HG03108 (cell line): ENCODE results near the gene BPTF.
"Not testable (repeated sequence)": the region's sequence is repeated elsewhere in the genome, so short reads cannot be mapped to it uniquely, and the experiment has no call there.

Experiments used
- ATAC-seq: cut with Tn5 transposase; IDR thresholded peaks from one replicate; pipeline ENCODE4 v1.9.1; 2021; ENCODE audit warnings: moderate library complexity; ENCODE audit not compliant: unreplicated experiment

The BPTF gene

DNA sequence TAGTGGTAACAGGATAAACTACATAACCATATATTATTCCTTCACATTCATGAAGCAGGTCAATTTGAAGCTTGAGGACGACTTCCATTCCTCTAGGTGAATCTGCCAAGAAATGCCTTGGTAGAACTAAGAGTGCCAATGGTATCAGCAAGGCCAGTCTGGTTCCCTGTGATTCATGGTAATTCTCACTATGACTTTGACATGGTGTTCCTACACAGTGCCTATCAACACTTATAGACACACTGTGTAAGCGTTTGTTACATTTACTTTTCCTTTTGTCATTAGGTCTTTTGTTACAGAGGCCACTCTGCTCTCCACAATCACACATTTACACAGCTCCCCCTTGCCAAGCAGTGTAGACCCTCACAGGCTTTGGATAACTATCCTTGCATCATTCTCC, 136.9 kb downstream of the BPTF start:
- not testable (repeated sequence) for ATAC-seq

DNA sequence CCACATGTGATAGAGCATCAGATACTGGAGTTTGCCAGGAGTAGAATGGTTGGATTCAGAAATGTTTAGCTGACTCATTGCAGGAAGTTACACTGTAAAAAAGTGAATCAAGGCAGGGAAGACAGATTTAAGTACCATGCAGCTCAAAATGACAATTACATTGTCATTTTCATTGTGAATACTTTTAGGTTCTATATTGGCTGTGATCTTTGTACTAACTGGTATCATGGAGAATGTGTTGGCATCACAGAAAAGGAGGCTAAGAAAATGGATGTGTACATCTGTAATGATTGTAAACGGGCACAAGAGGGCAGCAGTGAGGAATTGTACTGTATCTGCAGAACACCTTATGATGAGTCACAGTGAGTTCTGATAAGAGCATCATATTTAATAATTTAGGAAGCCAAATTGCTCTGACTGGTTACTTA, 137.9 kb downstream of the BPTF start:
- ATAC-seq: not testable (repeated sequence)

DNA sequence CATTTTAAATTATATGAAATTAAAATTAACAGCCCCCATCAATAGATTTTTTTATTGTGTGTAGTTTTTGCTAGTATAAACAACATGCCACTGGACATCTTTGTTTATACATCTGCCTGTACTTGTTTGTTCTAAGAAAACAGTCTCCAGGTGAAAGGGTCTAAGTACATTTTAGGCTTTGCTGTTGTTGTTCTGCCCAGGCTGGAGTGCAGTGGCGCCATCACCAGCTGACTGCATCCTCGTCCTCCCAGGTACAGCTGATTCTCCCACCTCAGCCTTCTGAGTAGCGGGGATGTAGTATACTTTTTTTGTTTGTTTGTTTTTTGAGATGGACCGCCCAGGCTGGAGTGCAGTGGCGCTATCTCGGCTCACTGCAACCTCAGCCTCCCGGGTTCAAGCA, 145.5 kb downstream of the BPTF start:
- no peak for ATAC-seq

DNA sequence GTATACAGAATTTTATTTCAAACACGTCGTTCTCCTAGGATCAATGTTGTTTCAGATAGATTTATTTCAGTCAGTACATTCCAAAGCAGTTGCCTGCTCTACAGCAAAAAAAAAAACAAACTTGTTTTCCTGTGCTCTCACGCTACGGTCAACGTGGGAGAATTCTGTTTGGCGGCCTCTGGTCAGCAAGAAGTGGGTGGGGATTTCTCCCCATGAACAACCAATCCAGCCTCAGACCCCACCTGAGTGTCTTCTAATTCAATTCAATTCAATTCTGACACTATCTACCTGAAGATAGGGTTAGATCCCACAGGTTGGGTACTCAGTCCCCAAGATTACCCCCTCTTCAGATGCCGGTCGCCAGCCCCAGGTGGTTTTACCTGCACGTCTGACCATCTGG, 148.9 kb downstream of the BPTF start:
- no peak for ATAC-seq

DNA sequence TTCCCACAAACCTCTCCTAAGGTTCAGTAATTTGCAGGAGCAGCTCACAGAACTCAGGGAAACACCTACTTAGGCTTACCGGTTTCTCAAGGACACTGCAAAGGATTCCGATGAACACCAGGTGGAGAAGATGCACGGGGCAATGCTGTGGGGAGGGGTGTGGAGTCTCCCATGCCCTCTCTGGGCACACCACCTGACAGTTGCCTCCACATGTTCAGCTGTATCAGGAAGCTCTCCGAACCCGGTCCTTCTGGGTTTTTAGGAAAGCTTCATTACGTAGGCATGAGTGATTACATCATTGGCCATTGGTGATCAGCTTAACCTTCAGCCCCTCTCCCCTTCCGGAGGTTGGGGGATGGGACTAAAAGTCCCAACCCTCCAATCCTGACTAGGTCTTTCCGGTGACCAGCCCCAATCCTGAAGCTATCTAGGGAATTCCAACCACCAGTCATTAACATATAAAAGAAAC, 149.3 kb downstream of the BPTF start:
- ATAC-seq: no peak

DNA sequence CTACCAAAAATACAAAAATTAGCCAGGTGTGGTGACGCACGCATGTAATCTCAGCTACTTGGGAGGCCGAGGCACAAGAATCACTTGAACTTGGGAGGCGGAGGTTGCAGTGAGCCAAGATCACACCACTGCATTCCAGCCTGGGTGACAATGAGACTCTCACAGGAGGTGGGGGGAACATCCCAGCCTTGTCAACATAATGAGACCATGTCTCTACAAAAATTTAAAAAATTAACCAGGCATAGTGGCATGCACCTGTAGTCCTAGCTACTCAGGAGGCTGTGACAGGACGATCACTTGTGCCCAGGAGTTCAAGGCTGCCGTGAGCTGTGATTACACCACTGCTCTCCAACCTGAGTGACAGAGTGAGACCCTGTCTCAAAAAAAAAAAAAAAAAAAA, 151.0 kb downstream of the BPTF start:
- ATAC-seq: not testable (repeated sequence)

DNA sequence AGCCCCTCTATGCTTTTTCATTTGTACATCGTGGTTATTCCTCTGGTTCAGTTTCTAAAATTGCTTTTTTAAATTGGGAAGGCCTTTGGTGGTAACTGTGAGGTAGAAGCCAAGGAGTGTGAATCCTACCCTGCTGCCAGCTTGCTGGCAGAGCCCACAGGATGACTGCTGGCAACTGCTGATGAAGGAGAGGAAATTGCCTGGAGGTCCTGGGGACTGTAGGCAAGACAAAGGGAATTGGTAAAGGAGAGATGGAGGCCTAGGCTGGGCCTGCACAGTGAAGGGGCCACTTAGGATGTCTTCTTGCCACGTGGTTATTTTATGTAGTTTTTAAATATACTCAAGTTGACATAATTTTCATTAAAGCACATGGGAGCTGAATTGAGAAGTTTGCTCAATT, 155.2 kb downstream of the BPTF start:
- no peak for ATAC-seq

DNA sequence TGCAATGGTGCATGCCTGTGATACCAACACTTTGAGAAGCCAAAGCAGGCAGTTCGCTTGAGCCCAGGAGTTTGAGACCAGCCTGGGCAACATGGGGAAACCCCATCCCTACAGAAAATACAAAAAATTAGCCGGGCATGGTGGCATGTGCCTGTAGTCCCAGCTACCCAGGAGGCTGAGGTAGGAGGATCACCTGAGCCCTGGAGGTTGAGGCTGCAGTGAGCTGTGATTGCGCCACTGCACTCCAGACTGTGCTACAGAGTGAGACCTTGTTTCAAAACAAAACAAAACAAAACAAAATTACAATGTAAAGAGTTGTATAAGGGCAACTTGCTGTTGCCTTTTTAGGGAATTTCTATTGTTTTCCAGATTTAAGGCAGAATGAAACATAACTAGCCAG, 155.6 kb downstream of the BPTF start:
- not testable (repeated sequence) for ATAC-seq

DNA sequence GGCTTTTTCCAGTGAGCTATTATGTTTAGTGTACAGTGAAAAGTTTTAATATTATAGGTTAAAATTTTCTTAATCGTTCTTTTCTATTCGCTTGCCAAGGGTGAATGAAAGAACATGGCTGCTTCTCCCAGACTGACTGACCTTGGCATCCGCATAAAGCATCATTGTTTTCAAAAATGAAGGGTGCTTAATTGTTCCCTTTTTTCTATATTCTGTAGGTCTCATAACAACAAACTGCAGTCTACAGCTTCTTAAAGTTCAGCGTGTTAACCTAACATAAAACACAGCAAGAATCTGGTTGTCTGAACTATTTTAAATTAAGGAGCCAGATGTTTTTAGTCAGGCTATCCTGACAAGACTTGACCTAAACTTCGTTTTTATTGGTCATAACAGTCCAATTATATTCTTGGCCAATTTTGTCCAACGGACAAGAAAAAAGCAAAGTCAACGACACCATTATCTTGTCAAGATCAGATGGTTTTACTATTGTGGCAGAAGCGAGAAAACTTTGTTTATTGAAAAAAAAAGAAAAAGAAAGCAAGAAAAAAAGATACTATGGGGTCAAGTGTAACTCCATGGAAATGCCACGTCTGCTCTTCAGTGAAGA, 156.8 kb downstream of the BPTF start:
- ATAC-seq: no peak

DNA sequence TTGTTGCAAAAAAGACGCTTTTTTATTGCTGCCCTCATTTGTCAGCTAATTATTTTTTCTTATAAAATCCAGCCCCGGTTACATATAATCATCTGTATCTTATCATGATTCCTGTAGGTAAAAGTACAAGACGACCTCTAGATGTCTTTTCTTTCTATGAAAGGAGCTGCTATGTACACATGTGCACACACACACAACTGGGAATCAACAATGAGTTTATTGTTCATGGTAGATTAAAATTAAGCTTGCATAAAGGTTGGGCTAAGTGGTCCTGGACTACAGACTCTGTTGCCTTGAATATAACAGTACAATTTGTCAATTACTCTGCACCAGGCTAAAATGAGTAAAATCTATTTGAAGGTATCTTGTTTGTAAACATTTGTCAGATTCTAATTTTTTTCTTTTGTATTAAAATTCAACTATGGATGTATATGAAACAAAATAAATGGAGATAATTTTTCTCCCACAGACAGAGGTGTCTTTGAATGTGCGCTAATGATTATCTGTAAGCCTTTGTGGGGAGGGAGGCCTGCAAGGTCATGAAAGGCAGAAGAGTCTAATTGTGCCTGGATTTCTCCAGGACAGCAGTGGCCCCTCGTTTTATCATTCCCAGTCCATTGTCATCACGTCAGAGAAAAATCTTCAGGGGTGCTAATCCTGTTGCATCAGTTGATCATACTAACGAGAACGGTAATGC, 157.5 kb downstream of the BPTF start:
- ATAC-seq: no peak

DNA sequence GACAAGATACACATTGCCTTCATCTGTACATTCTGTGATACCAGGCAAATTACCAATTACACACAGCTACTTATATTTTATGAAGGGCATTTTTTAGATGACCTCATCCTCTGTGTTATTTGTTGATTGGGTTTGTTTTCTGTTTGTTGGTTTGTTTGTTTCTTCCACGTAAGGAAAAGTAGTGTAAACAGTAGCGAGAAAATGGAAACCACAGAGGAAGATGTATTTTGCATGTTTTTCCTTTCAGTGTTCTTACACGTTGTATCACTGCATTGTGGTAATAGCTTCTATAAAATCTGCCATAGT, 158.0 kb downstream of the BPTF start:
- ATAC-seq: no peak

DNA sequence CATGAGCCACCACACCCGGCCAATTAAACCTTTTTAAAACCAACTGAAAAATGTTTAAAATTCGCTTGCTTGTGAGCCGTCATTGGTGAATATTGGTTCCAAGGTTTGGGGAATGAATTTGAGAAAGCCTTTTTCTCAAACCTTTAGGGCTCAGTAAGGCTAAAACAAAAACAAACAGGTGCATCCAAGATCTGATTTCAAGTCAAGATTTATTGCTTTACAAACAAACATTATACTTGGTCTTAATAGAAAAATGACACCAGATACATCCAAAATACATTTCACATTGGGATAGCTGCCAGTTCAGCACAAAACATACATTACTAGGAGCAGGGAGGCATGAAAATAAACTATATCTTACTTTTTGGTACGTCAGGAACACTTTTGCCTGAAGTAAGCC, 165.6 kb downstream of the BPTF start:
- ATAC-seq: no peak

DNA sequence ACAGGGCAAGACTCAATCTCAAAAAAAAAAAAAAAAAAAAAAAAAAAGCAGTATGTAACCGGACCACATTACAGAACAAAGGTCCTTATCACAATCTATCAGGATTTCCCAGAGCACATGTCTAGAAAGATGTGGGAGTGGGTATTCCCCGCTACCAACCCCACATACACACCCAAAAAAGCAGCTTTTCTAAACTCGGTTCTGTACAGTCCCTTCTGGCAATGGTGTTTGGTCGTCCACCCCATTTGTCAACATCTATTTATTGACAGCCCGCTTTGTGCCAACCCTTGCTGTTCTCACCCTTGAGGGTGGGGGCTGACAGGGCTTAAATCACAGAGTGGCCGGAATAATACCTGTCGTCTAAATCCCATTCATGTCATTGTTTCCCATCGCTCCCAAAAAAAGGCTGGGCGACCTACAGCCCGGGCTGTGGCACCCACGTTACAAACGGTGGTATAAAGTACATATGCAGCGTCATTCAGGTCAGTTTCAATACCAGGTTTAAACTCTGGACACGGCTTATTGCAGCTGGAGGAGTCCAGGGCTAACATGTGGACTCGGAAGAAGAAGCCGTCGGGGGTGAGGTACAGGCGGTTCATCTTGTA, 167.3 kb downstream of the BPTF start:
- no peak for ATAC-seq

DNA sequence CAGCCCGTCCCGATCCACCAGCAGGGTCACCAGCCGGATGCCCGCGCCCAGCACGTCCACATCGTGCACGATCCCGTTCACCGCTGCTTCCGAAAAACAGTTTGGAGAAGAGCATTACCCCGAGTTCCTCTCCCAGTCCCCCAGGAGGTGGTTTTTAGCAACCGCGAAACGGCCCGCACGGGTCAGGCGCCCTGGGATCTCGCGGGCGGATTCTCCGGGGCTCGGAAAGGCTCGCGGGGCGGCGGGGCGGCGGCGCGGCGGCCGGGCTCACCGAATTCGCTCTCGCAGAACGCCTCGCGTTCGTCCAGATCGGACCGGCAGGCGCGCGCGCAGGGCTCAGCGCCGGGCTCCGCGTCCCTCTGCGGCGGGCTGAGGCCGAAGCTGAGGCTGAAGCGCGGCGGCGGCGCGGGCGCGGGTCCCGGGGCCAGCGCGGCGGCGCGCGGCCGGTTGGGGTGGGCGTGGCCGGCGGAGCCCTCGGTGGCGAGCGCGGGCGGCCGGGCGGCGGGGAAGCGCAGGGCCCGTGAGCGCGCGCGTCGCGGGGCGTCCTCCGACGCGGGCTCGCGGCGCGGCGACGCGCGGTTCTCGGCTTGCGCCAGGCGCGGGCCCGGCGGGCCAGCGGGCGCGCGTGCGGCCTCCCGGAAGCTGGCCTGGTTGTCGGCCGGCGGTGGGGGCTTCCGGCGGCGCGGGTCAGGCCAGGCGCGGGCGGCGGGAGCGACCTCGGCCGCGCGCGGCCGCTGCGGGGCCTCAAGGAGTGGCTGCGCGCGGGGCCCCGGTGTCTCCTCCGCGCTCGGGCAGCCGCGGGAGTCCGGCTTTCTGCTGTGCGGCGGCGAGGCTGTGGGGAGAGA, 168.1 kb downstream of the BPTF start:
- ATAC-seq: peak; percentile 70

DNA sequence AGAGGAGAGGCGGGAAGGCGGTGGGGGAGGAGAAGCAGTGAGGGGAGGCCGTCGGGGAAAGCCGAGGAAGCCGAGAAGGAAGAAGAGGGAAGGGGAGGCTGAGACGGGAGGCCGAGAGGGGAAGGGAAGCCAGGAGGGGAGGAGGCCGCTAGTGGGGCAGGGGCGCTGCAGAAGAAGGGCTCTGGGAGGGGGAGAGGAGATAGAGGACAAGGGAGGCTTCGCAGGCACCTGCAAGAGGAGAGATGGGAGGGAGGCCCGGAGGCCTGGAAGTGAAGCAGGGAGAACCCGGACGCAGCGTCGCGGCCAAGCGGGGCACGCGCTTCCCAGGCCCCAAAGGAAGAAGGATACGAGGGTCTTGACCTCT, 168.7 kb downstream of the BPTF start:
- ATAC-seq: no peak

DNA sequence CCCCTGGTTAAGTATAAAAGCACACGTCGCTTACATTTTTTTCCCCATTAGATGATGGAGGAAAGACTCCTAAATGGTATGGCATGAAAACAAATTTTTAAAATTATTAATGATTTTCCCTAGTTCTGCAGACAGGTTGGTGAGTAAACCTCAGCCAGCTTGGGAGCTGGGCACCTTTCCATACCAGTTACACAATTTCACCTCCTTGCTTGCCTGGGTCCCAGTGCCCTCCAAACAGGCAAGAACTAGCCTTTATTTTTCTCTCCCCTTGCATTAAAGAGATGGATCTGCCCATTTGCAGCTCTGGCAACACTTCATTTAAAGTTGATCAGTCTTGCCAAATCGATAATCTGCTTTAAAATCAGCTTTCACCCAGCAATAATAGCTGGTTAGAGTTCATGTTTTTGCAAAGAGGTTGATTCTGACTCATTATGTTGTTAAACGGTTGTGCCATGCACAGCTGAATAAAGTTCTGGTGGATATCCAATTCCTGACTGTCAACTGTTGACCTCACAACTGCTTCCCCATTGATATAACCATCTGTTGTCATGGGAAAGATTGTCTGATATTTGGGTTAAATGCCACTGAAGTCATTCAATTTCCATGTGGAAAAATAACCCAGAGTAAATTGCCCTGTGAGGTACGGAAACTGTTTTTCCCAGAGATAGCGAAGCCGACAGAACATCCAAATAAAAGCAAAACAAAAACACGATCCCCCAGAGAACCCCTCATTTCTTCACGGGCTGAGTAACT, 169.7 kb downstream of the BPTF start:
- no peak for ATAC-seq

DNA sequence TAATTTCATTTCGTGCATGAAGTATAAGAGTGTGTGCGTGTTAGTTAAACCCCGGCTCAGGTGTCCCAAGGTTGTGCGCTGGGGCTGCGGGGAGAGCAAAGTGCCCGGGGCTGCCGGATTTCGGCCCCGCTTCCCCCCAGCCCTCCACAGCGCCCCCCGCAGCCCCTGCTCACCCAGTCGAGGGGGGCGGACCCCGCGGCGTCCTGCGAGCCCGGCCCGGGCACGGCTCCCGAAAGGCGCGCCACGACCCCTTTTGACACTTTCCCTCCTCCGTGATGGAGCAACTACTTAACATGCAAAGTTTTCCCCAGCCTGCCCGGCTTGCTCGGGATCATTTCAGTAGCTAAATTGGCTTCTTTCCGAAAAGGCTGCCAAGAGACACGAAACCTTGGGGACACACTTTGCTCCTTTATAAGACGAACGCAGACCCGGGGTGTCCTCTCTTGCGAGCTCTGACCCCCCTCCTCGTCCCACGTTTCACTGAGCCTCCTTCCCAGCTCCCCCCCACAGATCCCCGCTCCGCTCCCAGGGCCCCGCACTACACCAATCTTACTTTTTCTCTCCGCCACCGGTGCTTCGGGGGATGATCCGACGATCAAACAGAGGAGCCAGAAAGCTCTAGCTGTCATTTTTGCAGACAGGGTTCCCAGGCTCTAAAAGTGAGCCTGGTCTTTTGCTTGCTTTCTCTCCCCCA, 170.4 kb downstream of the BPTF start:
- no peak for ATAC-seq

DNA sequence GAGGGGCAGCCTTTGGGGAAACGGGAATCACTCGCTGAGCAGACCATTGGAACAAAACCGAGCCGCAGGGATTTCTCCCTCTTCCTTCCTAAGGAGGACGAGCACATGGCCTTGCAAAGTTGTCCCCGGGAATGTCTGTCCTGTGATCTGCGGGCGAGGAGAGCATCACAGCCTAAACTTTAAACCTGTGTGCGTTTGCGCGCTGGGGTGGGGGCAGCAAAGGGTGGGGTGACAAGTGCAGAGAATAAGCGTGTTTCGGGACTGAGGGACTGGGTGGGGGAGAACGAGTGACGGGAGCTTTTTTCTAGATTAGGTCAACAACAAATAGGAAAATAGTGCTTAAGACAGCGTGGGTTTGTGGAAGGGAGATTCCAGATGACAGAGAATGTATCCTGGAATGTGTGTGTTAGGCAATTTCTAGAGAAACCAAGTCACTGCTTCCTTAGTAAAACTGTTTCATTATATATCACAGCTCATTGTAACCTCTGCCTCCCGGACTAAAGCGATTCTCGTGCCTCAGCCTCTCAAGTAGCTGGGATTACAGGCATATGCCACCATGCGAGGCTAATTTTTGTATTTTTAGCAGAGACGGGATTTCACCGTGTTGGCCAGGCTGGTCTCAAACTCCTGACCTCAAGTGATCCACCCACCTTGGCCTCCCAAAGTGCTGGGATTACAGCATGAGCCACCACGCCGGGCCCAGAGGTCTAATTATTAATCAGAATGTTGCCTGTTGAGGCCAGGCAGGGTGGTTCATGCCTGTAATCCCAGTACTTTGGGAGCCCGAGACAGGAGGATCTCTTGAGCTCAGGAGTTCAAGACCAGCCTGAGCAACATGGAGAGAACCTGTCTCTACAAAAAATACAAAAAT, 171.2 kb downstream of the BPTF start, which contains the start of gene C17orf58:
Gene C17orf58, minus strand, starts transcription at position 169 of the 871 bp plus-strand sequence. CDS start 271 bp downstream, outside the sequence.
- not testable (repeated sequence) for ATAC-seq

DNA sequence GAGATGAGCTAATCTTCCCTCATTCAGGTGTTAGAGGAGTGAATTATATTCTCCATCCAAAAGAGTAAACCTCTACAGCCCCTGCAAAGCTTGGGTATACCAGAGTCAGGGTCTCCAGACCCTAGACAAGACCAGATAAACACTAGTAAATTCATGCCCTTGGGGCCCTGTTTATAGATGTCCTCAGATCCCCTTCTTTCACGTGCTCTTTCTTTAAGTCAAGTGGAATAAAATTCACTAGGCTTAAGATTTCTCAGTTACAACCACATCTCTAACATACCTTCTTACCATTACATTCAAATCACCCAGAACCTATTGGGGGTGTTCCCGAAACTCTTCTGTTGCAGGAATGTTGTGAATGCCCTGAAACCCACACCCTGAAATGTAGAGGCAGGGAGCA, 173.2 kb downstream of the BPTF start:
- ATAC-seq: no peak
